GM23338 (cell line): ENCODE results near the gene HSPA12B. TPM values are rescaled to one million over a fixed set of nuclear protein-coding genes. Genes with fewer than 3 reads are reported as not detected.
A peak's percentile ranks its signal among the peaks of the same experiment; 100 is the strongest.

ENCODE experiments used
- ATAC-seq: fragments of 200-7000 bp; cut with Tn5 transposase; 3 replicates; pipeline ENCODE4 v1.9.1; 2020
- DNase-seq: peaks from one replicate; pipeline ENCODE4 v3.0.0-alpha.2; 2015; ENCODE audit warnings: low spot score
- H2AFZ ChIP-seq: fragments of 200-600 bp; sonication (generic); 2 replicates; pipeline ENCODE4 v1.8.0; 2016; ENCODE audit warnings: antibody characterized with exemption, mild to moderate bottlenecking, moderate library complexity
- H3F3A ChIP-seq: fragments of 200-600 bp; sonication (generic); replicated peaks from 2 replicates; pipeline ENCODE4 v1.8.0; 2017; ENCODE audit warnings: antibody characterized with exemption, mixed run types, low read depth
- H3K27ac ChIP-seq: fragments of 200-600 bp; sonication (generic); 2 replicates; pipeline ENCODE4 v1.6.1; 2016; ENCODE audit warnings: low read depth
- H3K27me3 ChIP-seq: fragments of 200-600 bp; sonication (generic); 2 replicates; pipeline ENCODE4 v1.8.0; 2016; ENCODE audit warnings: mild to moderate bottlenecking, mixed run types, moderate library complexity; ENCODE audit not compliant: insufficient read depth
- H3K36me3 ChIP-seq: fragments of 200-600 bp; sonication (generic); 2 replicates; pipeline ENCODE4 v1.8.0; 2016; ENCODE audit warnings: mild to moderate bottlenecking; ENCODE audit not compliant: insufficient read depth
- H3K4me1 ChIP-seq: fragments of 200-600 bp; sonication (generic); 2 replicates; pipeline ENCODE4 v1.8.0; 2016; ENCODE audit warnings: mild to moderate bottlenecking, moderate library complexity; ENCODE audit not compliant: insufficient read depth
- H3K4me2 ChIP-seq: fragments of 200-600 bp; sonication (generic); 2 replicates; pipeline ENCODE4 v1.7.1; 2017; ENCODE audit warnings: mixed run types
- H3K4me3 ChIP-seq: fragments of 200-600 bp; sonication (generic); 2 replicates; pipeline ENCODE4 v1.6.1; 2016; ENCODE audit warnings: mixed run types
- H3K79me2 ChIP-seq: fragments of 200-600 bp; sonication (generic); replicated peaks from 2 replicates; pipeline ENCODE4 v1.8.0; 2017; ENCODE audit warnings: mild to moderate bottlenecking; ENCODE audit not compliant: insufficient read depth
- H3K9me2 ChIP-seq: fragments of 200-600 bp; sonication (generic); 2 replicates; pipeline ENCODE4 v1.8.0; 2017; ENCODE audit not compliant: insufficient read depth
- H4K20me1 ChIP-seq: fragments of 200-600 bp; sonication (generic); replicated peaks from 2 replicates; pipeline ENCODE4 v1.8.0; 2017; ENCODE audit warnings: mild to moderate bottlenecking; ENCODE audit not compliant: insufficient read depth
- H3K27ac Mint-ChIP-seq: 2 replicates; pipeline ENCODE4 v1.8.0; 2020; ENCODE audit warnings: inconsistent platforms, mild to moderate bottlenecking, moderate library complexity, mixed read lengths
- H3K27me3 Mint-ChIP-seq: 3 replicates; pipeline ENCODE4 v1.8.0; 2022; ENCODE audit warnings: low read depth, mild to moderate bottlenecking, moderate library complexity, mixed read lengths, inconsistent platforms; ENCODE audit not compliant: insufficient read depth, poor library complexity
- H3K36me3 Mint-ChIP-seq: 3 replicates; pipeline ENCODE4 v1.8.0; 2021; ENCODE audit warnings: low read depth, mild to moderate bottlenecking, inconsistent platforms, moderate library complexity, mixed read lengths
- H3K4me1 Mint-ChIP-seq: 3 replicates; pipeline ENCODE4 v1.8.0; 2020; ENCODE audit warnings: mild to moderate bottlenecking, inconsistent platforms, mixed read lengths
- H3K4me3 Mint-ChIP-seq: 3 replicates; pipeline ENCODE4 v1.8.0; 2021; ENCODE audit warnings: moderate library complexity, mild to moderate bottlenecking, inconsistent platforms, mixed read lengths
- H3K9me3 Mint-ChIP-seq: 3 replicates; pipeline ENCODE4 v1.8.0; 2020; ENCODE audit warnings: moderate library complexity, mild to moderate bottlenecking, inconsistent platforms, mixed read lengths
- CREB1 ChIP-seq: fragments of 250-450 bp; sonication (Bioruptor Pico); IDR thresholded peaks from 2 replicates; pipeline ENCODE4 v1.5.0; 2020; ENCODE audit warnings: low read depth, mild to moderate bottlenecking, moderate library complexity
- EZH2 ChIP-seq: fragments of 200-600 bp; sonication (generic); IDR thresholded peaks from one replicate; pipeline ENCODE4 v1.8.0; 2017; ENCODE audit warnings: antibody characterized with exemption, mild to moderate bottlenecking, low read depth; ENCODE audit not compliant: unreplicated experiment
- EZH2phosphoT487 ChIP-seq: fragments of 200-600 bp; sonication (generic); IDR thresholded peaks from one replicate; pipeline ENCODE4 v1.8.1; 2018; ENCODE audit warnings: antibody characterized with exemption; ENCODE audit not compliant: unreplicated experiment
- JUNB ChIP-seq: IDR thresholded peaks from one replicate; pipeline ENCODE4 v1.6.1; 2016; ENCODE audit warnings: antibody characterized with exemption; ENCODE audit not compliant: unreplicated experiment
- NANOG ChIP-seq: IDR thresholded peaks from 2 replicates; pipeline ENCODE4 v1.6.1; 2016; ENCODE audit warnings: antibody characterized with exemption, borderline replicate concordance
- POLR2AphosphoS5 ChIP-seq: IDR thresholded peaks from 2 replicates; pipeline ENCODE4 v1.6.1; 2016; ENCODE audit warnings: antibody characterized with exemption, low read depth
- STAT1 ChIP-seq: IDR thresholded peaks from one replicate; pipeline ENCODE4 v1.6.1; 2016; ENCODE audit warnings: antibody characterized with exemption; ENCODE audit not compliant: unreplicated experiment
- ZNF114 ChIP-seq: fragments of 250-450 bp; sonication (Bioruptor Pico); IDR thresholded peaks from 2 replicates; pipeline ENCODE4 v1.5.0; 2020; ENCODE audit warnings: mild to moderate bottlenecking, moderate library complexity
- ZNF331 ChIP-seq: fragments of 250-450 bp; sonication (Bioruptor Pico); IDR thresholded peaks from 2 replicates; pipeline ENCODE4 v1.5.0; 2020; ENCODE audit warnings: low read depth, mild to moderate bottlenecking, moderate library complexity
- polyA plus RNA-seq: library from polyadenylated mRNA; unstranded; fragments of >200 nt; fragmentation: Nextera tagmentation; extraction: Ambion mirVana; gene quantifications from 2 replicates; pipeline ENCODE4 v1.2.1, GENCODE V29; 2016
- total RNA-seq: library from RNA; depleted of rRNA; stranded (reverse); fragments of >200 nt; shearing (Covaris generic); gene quantifications from 2 replicates; pipeline ENCODE4 v1.2.3, GENCODE V29; 2014
- TF ChIP-seq, protein P1 (sequence below): fragments of 250-450 bp; sonication (Bioruptor Pico); IDR thresholded peaks from 2 replicates; pipeline ENCODE4 v1.5.0; 2020; ENCODE audit warnings: mild to moderate bottlenecking, moderate library complexity
- TF ChIP-seq, protein P2 (sequence below): IDR thresholded peaks from one replicate; pipeline ENCODE4 v1.6.1; 2018; ENCODE audit warnings: antibody characterized with exemption; ENCODE audit not compliant: unreplicated experiment
- TF ChIP-seq, protein P3 (sequence below): IDR thresholded peaks from 2 replicates; pipeline ENCODE4 v1.6.1; 2016; ENCODE audit warnings: antibody characterized with exemption
- TF ChIP-seq, protein P4 (sequence below), 2 experiments: fragments of 200-600 bp in 1 of 2; sonication (generic) in 1 of 2; conservative IDR thresholded peaks; 2 replicates each; pipeline versions ENCODE4 v1.5.1 to v1.6.1; 2016 to 2017; ENCODE audit warnings: antibody characterized with exemption in 2 of 2, low read depth in 2 of 2, mild to moderate bottlenecking in 2 of 2, moderate library complexity in 1 of 2

The HSPA12B gene
- total and polyA plus RNA-seq, 2 experiments from 2014 or later = 2.8 to 6.5 TPM

DNA sequence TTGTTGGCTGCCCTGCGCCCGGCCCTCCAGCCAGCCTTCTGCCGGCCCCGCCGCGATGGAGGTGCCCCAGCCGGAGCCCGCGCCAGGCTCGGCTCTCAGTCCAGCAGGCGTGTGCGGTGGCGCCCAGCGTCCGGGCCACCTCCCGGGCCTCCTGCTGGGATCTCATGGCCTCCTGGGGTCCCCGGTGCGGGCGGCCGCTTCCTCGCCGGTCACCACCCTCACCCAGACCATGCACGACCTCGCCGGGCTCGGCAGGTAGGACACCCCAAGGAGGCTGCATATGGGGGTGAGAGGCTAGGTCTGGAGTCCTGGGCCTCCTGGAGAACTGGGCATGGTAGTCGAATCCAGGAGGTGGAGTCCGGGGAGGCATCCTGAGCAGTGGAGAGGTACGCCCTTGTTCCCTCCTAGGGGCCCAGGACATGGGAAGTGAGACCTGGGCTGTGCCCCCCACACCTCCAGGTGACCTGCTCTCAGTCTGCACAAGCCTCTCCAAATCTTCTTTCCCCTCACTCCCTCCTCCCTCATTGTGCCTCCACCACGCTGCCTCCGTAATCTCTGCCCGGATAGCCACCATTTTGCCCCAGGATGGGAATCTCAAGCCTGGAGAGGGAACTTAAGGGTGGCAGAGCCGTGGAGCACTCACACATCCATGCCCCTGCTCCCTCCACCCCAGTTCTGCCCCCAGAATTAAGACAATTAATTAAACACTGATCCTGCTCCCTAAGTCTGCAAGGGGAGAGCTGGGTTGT lies 64.2 kb downstream of the HSPA12B start:
- H3K4me2 ChIP-seq = peak overlapping the region; percentile 91
- H3F3A ChIP-seq = peaks cover 17% of the 10 kb centered on the region; the same call in 1 of the 2 replicates
- TF ChIP-seq POLR2AphosphoS5 = no peak
- TF ChIP-seq JUNB = no peak
- no peak for TF ChIP-seq EZH2phosphoT487
- no peak for TF ChIP-seq ZNF114 (CRISPR knock-in tag)
- TF ChIP-seq, protein P1, sequence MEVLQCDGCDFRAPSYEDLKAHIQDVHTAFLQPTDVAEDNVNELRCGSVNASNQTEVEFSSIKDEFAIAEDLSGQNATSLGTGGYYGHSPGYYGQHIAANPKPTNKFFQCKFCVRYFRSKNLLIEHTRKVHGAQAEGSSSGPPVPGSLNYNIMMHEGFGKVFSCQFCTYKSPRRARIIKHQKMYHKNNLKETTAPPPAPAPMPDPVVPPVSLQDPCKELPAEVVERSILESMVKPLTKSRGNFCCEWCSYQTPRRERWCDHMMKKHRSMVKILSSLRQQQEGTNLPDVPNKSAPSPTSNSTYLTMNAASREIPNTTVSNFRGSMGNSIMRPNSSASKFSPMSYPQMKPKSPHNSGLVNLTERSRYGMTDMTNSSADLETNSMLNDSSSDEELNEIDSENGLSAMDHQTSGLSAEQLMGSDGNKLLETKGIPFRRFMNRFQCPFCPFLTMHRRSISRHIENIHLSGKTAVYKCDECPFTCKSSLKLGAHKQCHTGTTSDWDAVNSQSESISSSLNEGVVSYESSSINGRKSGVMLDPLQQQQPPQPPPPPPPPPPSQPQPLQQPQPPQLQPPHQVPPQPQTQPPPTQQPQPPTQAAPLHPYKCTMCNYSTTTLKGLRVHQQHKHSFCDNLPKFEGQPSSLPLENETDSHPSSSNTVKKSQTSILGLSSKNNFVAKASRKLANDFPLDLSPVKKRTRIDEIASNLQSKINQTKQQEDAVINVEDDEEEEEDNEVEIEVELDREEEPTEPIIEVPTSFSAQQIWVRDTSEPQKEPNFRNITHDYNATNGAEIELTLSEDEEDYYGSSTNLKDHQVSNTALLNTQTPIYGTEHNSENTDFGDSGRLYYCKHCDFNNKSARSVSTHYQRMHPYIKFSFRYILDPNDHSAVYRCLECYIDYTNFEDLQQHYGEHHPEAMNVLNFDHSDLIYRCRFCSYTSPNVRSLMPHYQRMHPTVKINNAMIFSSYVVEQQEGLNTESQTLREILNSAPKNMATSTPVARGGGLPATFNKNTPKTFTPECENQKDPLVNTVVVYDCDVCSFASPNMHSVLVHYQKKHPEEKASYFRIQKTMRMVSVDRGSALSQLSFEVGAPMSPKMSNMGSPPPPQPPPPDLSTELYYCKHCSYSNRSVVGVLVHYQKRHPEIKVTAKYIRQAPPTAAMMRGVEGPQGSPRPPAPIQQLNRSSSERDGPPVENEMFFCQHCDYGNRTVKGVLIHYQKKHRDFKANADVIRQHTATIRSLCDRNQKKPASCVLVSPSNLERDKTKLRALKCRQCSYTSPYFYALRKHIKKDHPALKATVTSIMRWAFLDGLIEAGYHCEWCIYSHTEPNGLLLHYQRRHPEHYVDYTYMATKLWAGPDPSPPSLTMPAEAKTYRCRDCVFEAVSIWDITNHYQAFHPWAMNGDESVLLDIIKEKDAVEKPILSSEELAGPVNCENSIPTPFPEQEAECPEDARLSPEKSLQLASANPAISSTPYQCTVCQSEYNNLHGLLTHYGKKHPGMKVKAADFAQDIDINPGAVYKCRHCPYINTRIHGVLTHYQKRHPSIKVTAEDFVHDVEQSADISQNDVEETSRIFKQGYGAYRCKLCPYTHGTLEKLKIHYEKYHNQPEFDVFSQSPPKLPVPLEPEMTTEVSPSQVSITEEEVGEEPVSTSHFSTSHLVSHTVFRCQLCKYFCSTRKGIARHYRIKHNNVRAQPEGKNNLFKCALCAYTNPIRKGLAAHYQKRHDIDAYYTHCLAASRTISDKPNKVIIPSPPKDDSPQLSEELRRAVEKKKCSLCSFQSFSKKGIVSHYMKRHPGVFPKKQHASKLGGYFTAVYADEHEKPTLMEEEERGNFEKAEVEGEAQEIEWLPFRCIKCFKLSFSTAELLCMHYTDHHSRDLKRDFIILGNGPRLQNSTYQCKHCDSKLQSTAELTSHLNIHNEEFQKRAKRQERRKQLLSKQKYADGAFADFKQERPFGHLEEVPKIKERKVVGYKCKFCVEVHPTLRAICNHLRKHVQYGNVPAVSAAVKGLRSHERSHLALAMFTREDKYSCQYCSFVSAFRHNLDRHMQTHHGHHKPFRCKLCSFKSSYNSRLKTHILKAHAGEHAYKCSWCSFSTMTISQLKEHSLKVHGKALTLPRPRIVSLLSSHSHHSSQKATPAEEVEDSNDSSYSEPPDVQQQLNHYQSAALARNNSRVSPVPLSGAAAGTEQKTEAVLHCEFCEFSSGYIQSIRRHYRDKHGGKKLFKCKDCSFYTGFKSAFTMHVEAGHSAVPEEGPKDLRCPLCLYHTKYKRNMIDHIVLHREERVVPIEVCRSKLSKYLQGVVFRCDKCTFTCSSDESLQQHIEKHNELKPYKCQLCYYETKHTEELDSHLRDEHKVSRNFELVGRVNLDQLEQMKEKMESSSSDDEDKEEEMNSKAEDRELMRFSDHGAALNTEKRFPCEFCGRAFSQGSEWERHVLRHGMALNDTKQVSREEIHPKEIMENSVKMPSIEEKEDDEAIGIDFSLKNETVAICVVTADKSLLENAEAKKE (CRISPR knock-in tag) = no peak
- TF ChIP-seq, protein P2, sequence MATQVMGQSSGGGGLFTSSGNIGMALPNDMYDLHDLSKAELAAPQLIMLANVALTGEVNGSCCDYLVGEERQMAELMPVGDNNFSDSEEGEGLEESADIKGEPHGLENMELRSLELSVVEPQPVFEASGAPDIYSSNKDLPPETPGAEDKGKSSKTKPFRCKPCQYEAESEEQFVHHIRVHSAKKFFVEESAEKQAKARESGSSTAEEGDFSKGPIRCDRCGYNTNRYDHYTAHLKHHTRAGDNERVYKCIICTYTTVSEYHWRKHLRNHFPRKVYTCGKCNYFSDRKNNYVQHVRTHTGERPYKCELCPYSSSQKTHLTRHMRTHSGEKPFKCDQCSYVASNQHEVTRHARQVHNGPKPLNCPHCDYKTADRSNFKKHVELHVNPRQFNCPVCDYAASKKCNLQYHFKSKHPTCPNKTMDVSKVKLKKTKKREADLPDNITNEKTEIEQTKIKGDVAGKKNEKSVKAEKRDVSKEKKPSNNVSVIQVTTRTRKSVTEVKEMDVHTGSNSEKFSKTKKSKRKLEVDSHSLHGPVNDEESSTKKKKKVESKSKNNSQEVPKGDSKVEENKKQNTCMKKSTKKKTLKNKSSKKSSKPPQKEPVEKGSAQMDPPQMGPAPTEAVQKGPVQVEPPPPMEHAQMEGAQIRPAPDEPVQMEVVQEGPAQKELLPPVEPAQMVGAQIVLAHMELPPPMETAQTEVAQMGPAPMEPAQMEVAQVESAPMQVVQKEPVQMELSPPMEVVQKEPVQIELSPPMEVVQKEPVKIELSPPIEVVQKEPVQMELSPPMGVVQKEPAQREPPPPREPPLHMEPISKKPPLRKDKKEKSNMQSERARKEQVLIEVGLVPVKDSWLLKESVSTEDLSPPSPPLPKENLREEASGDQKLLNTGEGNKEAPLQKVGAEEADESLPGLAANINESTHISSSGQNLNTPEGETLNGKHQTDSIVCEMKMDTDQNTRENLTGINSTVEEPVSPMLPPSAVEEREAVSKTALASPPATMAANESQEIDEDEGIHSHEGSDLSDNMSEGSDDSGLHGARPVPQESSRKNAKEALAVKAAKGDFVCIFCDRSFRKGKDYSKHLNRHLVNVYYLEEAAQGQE = no peak
- TF ChIP-seq, protein P3, sequence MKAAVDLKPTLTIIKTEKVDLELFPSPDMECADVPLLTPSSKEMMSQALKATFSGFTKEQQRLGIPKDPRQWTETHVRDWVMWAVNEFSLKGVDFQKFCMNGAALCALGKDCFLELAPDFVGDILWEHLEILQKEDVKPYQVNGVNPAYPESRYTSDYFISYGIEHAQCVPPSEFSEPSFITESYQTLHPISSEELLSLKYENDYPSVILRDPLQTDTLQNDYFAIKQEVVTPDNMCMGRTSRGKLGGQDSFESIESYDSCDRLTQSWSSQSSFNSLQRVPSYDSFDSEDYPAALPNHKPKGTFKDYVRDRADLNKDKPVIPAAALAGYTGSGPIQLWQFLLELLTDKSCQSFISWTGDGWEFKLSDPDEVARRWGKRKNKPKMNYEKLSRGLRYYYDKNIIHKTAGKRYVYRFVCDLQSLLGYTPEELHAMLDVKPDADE = no peak
- no peak for TF ChIP-seq STAT1
- TF ChIP-seq, protein P4, sequence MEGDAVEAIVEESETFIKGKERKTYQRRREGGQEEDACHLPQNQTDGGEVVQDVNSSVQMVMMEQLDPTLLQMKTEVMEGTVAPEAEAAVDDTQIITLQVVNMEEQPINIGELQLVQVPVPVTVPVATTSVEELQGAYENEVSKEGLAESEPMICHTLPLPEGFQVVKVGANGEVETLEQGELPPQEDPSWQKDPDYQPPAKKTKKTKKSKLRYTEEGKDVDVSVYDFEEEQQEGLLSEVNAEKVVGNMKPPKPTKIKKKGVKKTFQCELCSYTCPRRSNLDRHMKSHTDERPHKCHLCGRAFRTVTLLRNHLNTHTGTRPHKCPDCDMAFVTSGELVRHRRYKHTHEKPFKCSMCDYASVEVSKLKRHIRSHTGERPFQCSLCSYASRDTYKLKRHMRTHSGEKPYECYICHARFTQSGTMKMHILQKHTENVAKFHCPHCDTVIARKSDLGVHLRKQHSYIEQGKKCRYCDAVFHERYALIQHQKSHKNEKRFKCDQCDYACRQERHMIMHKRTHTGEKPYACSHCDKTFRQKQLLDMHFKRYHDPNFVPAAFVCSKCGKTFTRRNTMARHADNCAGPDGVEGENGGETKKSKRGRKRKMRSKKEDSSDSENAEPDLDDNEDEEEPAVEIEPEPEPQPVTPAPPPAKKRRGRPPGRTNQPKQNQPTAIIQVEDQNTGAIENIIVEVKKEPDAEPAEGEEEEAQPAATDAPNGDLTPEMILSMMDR (conservative IDR thresholded peaks at IDR 0.05; ENCODE audit: low read depth in 2 of 2) = no peak
- TF ChIP-seq CREB1 (CRISPR knock-in tag) = no peak
- no peak for TF ChIP-seq NANOG
- TF ChIP-seq EZH2 = no peak
- no peak for TF ChIP-seq ZNF331 (CRISPR knock-in tag)
- Mint-ChIP-seq H3K4me1 (peaks cover 46% of the 10 kb centered on the region), H3K4me3 (peak overlapping the region; percentile 76), H3K36me3 (peaks cover 16% of the 10 kb centered on the region; the same call in 2 of the 3 replicates), H3K9me3 (no peaks in the 10 kb centered on the region), H3K27me3 (peaks cover 29% of the 10 kb centered on the region), H3K27ac (no peak overlapping the region)
- no peak overlapping the region for H3K27ac ChIP-seq
- H3K4me3 ChIP-seq = peak overlapping the region; percentile 68
- DNase-seq (no peak), ATAC-seq (peak; percentile 3)
- H3K27me3 ChIP-seq = no peaks in the 10 kb centered on the region
- H3K79me2 ChIP-seq = no peaks in the 10 kb centered on the region
- H2AFZ ChIP-seq = no peak overlapping the region
- H3K36me3 ChIP-seq = no peaks in the 10 kb centered on the region
- H3K4me1 ChIP-seq = peaks cover 43% of the 10 kb centered on the region
- H4K20me1 ChIP-seq = no peaks in the 10 kb centered on the region; the same call in 1 of the 2 replicates
- no peaks in the 10 kb centered on the region for H3K9me2 ChIP-seq
